Activated naive CD8-positive, alpha-beta T cell treated with anti-CD3 and anti-CD28 coated beads, Interleukin-2, amount 10 ng/mL, durations not matched to agents 7 days and 5 days (primary cell): ENCODE measurements around the gene CTNNA3. TPM values are rescaled to one million over a fixed set of nuclear protein-coding genes. Genes with fewer than 3 reads are reported as not detected.
"Not testable (repeated sequence)": the region's sequence is repeated elsewhere in the genome, so short reads cannot be mapped to it uniquely, and the experiment has no call there.

Source experiments
- ATAC-seq: fragments of 150-1000 bp; cut with Tn5 transposase; one replicate; pipeline ENCODE4 v1.10.0; 2021; ENCODE audit warnings: low read depth, moderate library complexity
- POLR2A ChIA-PET: fragments of 350-600 bp; sonication (Branson Sonifier 250); formaldehyde crosslinking; loops from one replicate; lab custom pipeline; 2021; ENCODE audit warnings: antibody characterized with exemption; lab: Charles Lee
- DNase-seq: peaks from one replicate; pipeline ENCODE4 v3.0.0; 2021
- H3K27ac Mint-ChIP-seq: one replicate; pipeline ENCODE4 v1.8.0; 2022; ENCODE audit warnings: mild to moderate bottlenecking, mixed read lengths
- H3K27me3 Mint-ChIP-seq: one replicate; pipeline ENCODE4 v1.8.0; 2022; ENCODE audit warnings: mild to moderate bottlenecking, moderate library complexity, mixed read lengths
- H3K36me3 Mint-ChIP-seq: one replicate; pipeline ENCODE4 v1.8.0; 2021; ENCODE audit warnings: mild to moderate bottlenecking, mixed read lengths
- H3K4me1 Mint-ChIP-seq: one replicate; pipeline ENCODE4 v1.8.0; 2021; ENCODE audit warnings: mixed read lengths
- H3K4me3 Mint-ChIP-seq: one replicate; pipeline ENCODE4 v1.8.0; 2022; ENCODE audit warnings: mild to moderate bottlenecking, moderate library complexity, mixed read lengths
- H3K9me3 Mint-ChIP-seq: one replicate; pipeline ENCODE4 v1.8.0; 2021; ENCODE audit warnings: mixed read lengths
- total RNA-seq, 2 experiments: library from RNA; stranded (reverse); gene quantifications; one replicate each; pipeline ENCODE4 v1.2.3, GENCODE V29; 2021

CTNNA3 gene
- total RNA-seq, 2 experiments from 2014 or later: 2.4 to 3.6 TPM

DNA sequence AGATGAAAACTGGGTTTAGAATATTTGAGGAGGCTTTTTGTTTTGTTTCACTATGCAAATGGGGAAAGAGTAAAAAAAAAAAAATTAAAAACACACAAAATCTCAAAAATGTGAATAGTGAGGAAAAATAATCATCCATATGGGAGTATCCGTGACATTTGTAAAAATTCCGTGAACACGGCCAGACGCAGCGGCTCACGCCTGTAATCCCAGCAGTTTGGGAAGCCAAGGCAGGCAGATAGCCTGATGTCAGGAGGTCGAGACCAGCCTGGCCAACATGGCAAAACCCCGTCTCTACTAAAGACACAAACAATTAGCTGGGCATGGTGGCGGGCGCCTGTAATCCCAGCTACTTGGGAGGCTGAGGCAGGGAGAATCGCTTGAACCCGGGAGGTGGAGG, 1342.2 kb downstream of the CTNNA3 start:
- H3K27me3 Mint-ChIP-seq, H3K36me3 Mint-ChIP-seq, H3K4me1 Mint-ChIP-seq, ATAC-seq, DNase-seq, H3K4me3 Mint-ChIP-seq, H3K27ac Mint-ChIP-seq, H3K9me3 Mint-ChIP-seq, POLR2A ChIA-PET: not testable (repeated sequence)

DNA sequence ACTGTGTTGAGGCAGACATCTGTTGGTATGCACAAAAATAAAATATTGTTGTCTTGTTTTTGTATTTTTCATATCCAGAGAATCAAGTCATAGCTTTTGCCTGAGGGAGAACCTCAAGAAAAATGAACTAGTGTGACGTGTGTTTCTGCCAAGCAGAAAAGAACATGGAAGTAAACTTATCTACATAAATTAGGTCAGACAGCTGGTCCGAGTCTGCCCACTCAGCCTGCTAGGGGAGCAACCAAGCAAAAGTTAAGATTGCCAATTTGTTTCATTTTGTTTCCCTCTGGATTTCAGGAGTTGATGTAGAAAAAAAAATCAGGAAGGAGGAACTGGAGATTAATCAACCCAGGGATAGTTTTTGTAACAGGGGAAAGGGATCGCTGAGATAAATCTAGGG, 1342.6 kb downstream of the CTNNA3 start:
- Mint-ChIP-seq H3K36me3 (no peaks in the 10 kb centered on the region), H3K27ac (no peak overlapping the region), H3K27me3 (no peaks in the 10 kb centered on the region), H3K4me3 (no peak overlapping the region), H3K9me3 (no peaks in the 10 kb centered on the region), H3K4me1 (no peaks in the 10 kb centered on the region)
- no peak for DNase-seq
- POLR2A ChIA-PET: no interaction called here
- no peak for ATAC-seq

DNA sequence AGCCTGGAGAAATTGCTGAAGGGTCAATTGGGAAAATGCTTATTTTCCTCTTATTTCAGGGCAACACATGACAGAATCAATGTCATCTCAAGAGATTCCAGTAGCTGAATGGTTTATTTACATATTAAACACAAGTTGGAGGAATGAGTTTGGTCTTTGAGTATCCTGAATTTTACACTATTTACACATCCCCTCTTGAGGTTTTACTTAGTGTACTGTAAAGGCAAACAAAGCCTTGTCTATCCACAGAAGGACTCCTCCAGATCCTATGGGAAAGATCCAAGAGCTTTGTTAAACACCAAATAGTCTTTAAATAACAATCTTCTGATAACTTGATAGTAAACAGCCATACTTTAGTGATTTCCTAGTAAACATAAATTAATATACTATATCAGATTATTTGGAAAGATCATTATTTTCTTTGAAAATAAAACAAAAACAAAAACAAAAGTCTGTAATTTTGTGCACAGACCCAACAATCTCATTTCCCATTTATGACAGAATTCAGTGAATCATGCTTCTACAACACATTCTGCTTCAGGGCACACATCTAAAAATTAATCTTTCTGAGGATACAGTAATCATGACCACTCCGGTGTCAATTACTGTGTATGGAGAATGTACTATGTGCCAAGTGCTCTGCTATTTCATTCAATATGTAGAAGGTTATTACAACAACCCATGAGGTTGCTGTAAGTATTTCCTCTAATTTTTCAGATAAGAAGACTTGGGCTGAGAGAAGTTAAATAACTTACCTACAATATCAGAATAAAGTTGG, 1345.2 kb downstream of the CTNNA3 start:
- Mint-ChIP-seq H3K36me3 (no peaks in the 10 kb centered on the region), H3K4me3 (no peak overlapping the region), H3K4me1 (no peaks in the 10 kb centered on the region), H3K27me3 (no peaks in the 10 kb centered on the region), H3K9me3 (no peaks in the 10 kb centered on the region), H3K27ac (no peak overlapping the region)
- ATAC-seq (no peak), DNase-seq (no peak)
- POLR2A ChIA-PET: no interaction called here

- ATAC-seq: no peak
- Mint-ChIP-seq H3K27ac (no peak overlapping the region), H3K36me3 (no peaks in the 10 kb centered on the region), H3K9me3 (no peaks in the 10 kb centered on the region), H3K4me1 (no peaks in the 10 kb centered on the region), H3K4me3 (no peak overlapping the region), H3K27me3 (no peaks in the 10 kb centered on the region)
- POLR2A ChIA-PET: no interaction called here
- no peak for DNase-seq
Measured at GRCh38 chr10:66349726-66350125, 1346.3 kb downstream of the CTNNA3 start.

GRCh38 chr10:66349076-66349475, 1346.9 kb downstream of the CTNNA3 start:
- no peaks in the 10 kb centered on the region for H3K36me3 Mint-ChIP-seq
- no peaks in the 10 kb centered on the region for H3K9me3 Mint-ChIP-seq
- no peak overlapping the region for H3K4me3 Mint-ChIP-seq
- ATAC-seq (no peak), DNase-seq (no peak)
- POLR2A ChIA-PET: no interaction called here
- no peak overlapping the region for H3K27ac Mint-ChIP-seq
- H3K27me3 Mint-ChIP-seq: no peaks in the 10 kb centered on the region
- no peaks in the 10 kb centered on the region for H3K4me1 Mint-ChIP-seq

DNA sequence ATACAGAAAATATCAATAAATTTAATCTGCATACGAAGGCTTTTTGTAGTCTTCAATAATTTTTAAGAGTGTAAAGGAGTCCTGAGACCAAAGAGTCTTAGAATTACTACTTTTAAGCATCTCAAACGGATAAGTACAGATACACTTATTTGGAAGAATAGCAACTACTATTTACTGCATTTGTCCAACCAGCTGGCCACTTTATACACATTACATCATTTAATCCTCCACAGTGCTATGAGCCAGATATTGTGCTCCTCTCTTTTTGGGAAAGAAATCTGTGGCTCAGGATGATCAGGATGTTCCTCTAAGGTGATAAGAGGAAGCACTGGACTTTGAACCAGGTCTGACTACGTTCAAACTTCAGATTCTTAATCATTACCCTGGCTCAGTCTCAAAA, 1358.8 kb downstream of the CTNNA3 start:
- H3K36me3 Mint-ChIP-seq: no peaks in the 10 kb centered on the region
- H3K27ac Mint-ChIP-seq: no peak overlapping the region
- ATAC-seq: no peak

GRCh38 chr10:66336791-66337190, 1359.2 kb downstream of the CTNNA3 start:
- Mint-ChIP-seq H3K9me3 (no peaks in the 10 kb centered on the region), H3K36me3 (no peaks in the 10 kb centered on the region), H3K4me1 (no peaks in the 10 kb centered on the region), H3K27ac (no peak overlapping the region), H3K27me3 (no peaks in the 10 kb centered on the region), H3K4me3 (no peak overlapping the region)
- ATAC-seq (no peak), DNase-seq (no peak)
- POLR2A ChIA-PET: no interaction called here

More for the DNA sequence above, 1358.8 kb downstream of the CTNNA3 start:
- Mint-ChIP-seq H3K27me3 (no peaks in the 10 kb centered on the region), H3K9me3 (no peaks in the 10 kb centered on the region), H3K4me1 (no peaks in the 10 kb centered on the region), H3K4me3 (no peak overlapping the region)
- POLR2A ChIA-PET: no interaction called here
- no peak for DNase-seq

GRCh38 chr10:66335753-66336152, 1360.2 kb downstream of the CTNNA3 start:
- ATAC-seq, DNase-seq, H3K4me1 Mint-ChIP-seq, H3K27me3 Mint-ChIP-seq, H3K27ac Mint-ChIP-seq, H3K9me3 Mint-ChIP-seq, H3K36me3 Mint-ChIP-seq, H3K4me3 Mint-ChIP-seq, POLR2A ChIA-PET: not testable (repeated sequence)

- Mint-ChIP-seq H3K36me3 (no peaks in the 10 kb centered on the region), H3K9me3 (no peaks in the 10 kb centered on the region), H3K27me3 (no peaks in the 10 kb centered on the region), H3K4me1 (no peaks in the 10 kb centered on the region), H3K4me3 (no peak overlapping the region), H3K27ac (no peak overlapping the region)
- POLR2A ChIA-PET: no interaction called here
- ATAC-seq (no peak), DNase-seq (no peak)
Measured at GRCh38 chr10:66329147-66329546, 1366.8 kb downstream of the CTNNA3 start.

DNA sequence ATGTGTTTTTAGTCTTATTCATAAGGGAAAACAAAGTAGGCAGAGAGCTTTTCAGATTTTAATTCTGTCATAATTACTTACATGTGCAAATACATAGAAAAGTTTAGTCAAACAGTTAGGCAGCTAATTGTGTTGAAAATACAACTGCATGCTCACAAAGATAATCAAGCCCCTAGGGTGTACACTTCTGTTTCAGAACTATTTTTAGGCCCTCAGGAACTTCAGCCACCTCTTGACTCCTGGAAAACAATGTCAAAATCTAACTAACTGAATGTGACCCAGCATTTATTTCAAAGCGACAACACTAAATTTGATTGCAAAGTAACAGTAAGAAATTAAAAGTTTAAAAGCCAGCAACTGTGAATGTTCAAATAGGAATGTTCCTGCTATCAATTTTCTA, 1369.1 kb downstream of the CTNNA3 start:
- no peaks in the 10 kb centered on the region for H3K4me1 Mint-ChIP-seq
- DNase-seq (no peak), ATAC-seq (no peak)
- no peak overlapping the region for H3K27ac Mint-ChIP-seq
- no peaks in the 10 kb centered on the region for H3K36me3 Mint-ChIP-seq
- no peak overlapping the region for H3K4me3 Mint-ChIP-seq
- no peaks in the 10 kb centered on the region for H3K9me3 Mint-ChIP-seq
- no peaks in the 10 kb centered on the region for H3K27me3 Mint-ChIP-seq
- POLR2A ChIA-PET: no interaction called here

DNA sequence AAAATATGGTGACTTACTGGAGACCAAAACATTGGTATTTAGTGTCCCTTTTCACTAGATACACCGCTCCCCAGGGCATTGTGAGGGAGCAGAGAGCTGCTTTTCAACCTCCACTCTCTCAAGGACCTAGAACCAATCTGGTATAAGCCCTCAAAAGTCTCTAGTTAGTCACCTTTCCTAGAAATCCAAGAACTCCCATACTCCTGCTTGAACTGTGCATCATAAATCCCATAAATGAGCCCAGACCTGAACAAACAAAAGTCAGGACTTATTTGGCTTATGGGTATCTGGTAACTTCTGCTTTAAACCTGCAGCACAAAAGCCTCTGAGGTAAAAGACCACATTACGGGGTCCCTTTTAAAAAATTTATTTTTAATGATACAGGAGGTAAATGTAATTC, 1373.2 kb downstream of the CTNNA3 start:
- Mint-ChIP-seq H3K27ac (no peak overlapping the region), H3K4me3 (no peak overlapping the region), H3K9me3 (no peaks in the 10 kb centered on the region), H3K4me1 (no peaks in the 10 kb centered on the region), H3K27me3 (no peaks in the 10 kb centered on the region), H3K36me3 (no peaks in the 10 kb centered on the region)
- ATAC-seq (no peak), DNase-seq (no peak)
- POLR2A ChIA-PET: no interaction called here

DNA sequence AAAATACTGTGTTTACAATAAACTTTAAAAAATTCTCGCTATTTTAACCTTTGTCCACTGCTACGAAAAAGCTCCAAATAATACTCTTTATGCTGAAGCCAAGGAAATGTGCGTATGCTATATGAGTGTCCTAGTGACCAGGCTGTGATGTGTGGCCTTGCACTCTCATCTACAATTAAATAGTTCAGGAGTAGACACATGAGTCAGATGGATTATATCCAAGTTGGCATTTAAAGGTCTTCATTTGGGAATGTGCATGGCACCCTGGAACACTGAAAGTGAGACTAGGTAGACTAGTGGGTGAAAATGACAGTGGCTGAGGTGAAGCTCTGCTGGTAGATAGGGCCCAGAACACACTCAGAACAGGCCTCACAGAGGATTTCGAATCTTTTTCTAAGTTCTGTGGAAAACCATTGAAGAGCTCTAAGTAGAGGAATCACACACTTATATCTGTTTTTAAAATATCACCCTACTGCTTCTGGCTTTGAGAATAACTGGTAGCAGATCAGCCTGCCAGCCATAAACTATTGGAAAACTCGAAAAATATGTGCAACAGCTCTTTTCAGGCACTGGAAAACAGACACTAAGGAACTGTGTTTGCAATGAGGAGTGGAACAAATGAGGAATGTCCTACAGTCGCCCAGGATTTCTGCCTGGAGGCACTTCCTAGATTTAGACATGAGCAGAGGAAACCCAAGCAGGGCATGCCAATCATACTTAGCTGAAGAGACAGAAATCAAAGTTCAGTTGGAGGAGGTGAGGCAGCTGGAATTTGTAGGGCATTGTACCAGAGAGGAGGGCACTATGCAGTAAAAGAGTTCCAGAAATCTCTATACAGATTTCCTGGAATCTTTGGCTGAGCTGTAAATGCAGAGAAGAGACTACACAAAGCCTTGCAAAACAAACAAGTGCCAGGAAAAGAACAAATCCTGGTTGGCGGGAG, 1374.0 kb downstream of the CTNNA3 start:
- Mint-ChIP-seq H3K36me3 (no peaks in the 10 kb centered on the region), H3K9me3 (no peaks in the 10 kb centered on the region), H3K4me1 (no peaks in the 10 kb centered on the region), H3K4me3 (no peak overlapping the region), H3K27ac (no peak overlapping the region), H3K27me3 (no peaks in the 10 kb centered on the region)
- POLR2A ChIA-PET: no interaction called here
- ATAC-seq: no peak
- DNase-seq: no peak

- no peak for DNase-seq
- no peaks in the 10 kb centered on the region for H3K27me3 Mint-ChIP-seq
- ATAC-seq: no peak
- no peaks in the 10 kb centered on the region for H3K4me1 Mint-ChIP-seq
- POLR2A ChIA-PET: no interaction called here
- no peak overlapping the region for H3K4me3 Mint-ChIP-seq
- no peaks in the 10 kb centered on the region for H3K9me3 Mint-ChIP-seq
- no peak overlapping the region for H3K27ac Mint-ChIP-seq
- H3K36me3 Mint-ChIP-seq: no peaks in the 10 kb centered on the region
Measured at GRCh38 chr10:66318761-66319160, 1377.2 kb downstream of the CTNNA3 start.

DNA sequence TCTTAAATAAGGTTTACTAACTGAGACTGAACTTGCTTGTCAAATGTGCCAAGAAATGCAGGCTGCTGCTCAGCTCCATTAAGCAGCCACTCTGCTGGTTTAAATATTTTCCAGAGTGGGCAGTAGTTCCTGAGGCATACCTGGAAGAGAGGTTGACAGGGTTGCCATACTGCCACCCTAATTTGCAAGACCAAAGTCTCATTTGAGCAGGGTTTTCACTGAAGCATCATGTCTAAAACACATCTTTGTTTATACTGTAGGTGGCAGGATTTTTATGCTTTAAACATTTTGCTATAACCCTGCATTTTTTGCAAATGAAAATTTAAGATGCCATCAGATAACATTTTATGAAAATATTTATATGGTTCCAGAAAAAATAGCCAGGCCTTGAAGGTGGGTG, 1388.2 kb downstream of the CTNNA3 start:
- POLR2A ChIA-PET: no interaction called here
- H3K27ac Mint-ChIP-seq: no peak overlapping the region
- H3K9me3 Mint-ChIP-seq: peaks cover 3% of the 10 kb centered on the region
- no peaks in the 10 kb centered on the region for H3K36me3 Mint-ChIP-seq
- H3K4me3 Mint-ChIP-seq: no peak overlapping the region
- no peaks in the 10 kb centered on the region for H3K4me1 Mint-ChIP-seq
- DNase-seq (no peak), ATAC-seq (no peak)
- H3K27me3 Mint-ChIP-seq: no peaks in the 10 kb centered on the region
